ENCODE results near the gene GLYR1. TPM values are rescaled to one million over a fixed set of nuclear protein-coding genes. Genes with fewer than 3 reads are reported as not detected.

Gene GLYR1
- total and polyA plus RNA-seq, 7 experiments from 2014 or later, result 32.0 to 122 (median 107) TPM

GRCh38 chr16:4766875-4767628 lies 80.0 kb downstream of the GLYR1 start, which contains the start of gene ZNF500:
Gene ZNF500 (minus strand): TSS chr16:4767162. CDS start chr16:4765978, 1,184 bp downstream.
- peak within 1 kb of the TSS; percentile 82 for H3K4me3 ChIP-seq (ENCODE audit: low read length)
- peak; percentile 90 to 98 (median 92) for DNase-seq
- intact Hi-C loops (cut with micrococcal nuclease), result loop anchor here (1.0 to 10.0 kb wide), 9 partner anchors 33 to 352 kb away; partner anchors contain the start of genes MGRN1 (in 2 of the 2), ANKS3 (in 1 of the 2), CDIP1 (in 1 of the 2) and CORO7 (in 1 of the 2)
- ATAC-seq, result peak; percentile 99
- Mint-ChIP-seq H3K36me3 (peaks cover 0 to 4% (median 0%) of the 10 kb centered on the region in 5 donors), H3K4me3 (peak within 1 kb of the TSS; percentile 90 to 94 (median 92)), H3K4me1 (peaks cover 24 to 49% (median 34%) of the 10 kb centered on the region in 7 donors), H3K27me3 (no peaks in the 10 kb centered on the region), H3K27ac (peak within 1 kb of the TSS; percentile 86 to 96 (median 92)), H3K9me3 (no peaks in the 10 kb centered on the region)
- H3K27ac ChIP-seq (ENCODE audit: low read depth, low read length), result peak within 1 kb of the TSS; percentile 84
- peaks cover 17 to 19% of the 10 kb centered on the region in 2 donors for H3K4me1 ChIP-seq (ENCODE audit: control insufficient read depth in 2 of 2, insufficient read depth in 2 of 2, low read length in 2 of 2)
- no peaks in the 10 kb centered on the region for H3K9me3 ChIP-seq (ENCODE audit: control insufficient read depth in 2 of 3, low read length in 3 of 3)
- no peaks in the 10 kb centered on the region for H3K27me3 ChIP-seq (ENCODE audit: control insufficient read depth in 2 of 2, insufficient read depth in 2 of 2, low read length in 2 of 2)
- ChIA-PET POLR2A (interaction anchor here (0.5 to 4.0 kb wide), 7 partner anchors 9 to 151 kb away, joined by 3 to 41 read pairs (median 16); partner anchors contain the start of genes ANKS3, DNAAF8, ROGDI and UBALD1), CTCF (interaction anchor here (1.8 kb wide), 1 partner anchor 33 kb away, joined by 8 read pairs; the partner anchor contains the start of genes ANKS3 and DNAAF8)
- peaks cover 0 to 36% (median 10%) of the 10 kb centered on the region in 3 experiments for H3K36me3 ChIP-seq (ENCODE audit: control insufficient read depth in 2 of 3, insufficient read depth in 3 of 3, low read length in 3 of 3)

- peaks cover 0 to 45% (median 12%) of the 10 kb centered on the region in 3 experiments for H3K36me3 ChIP-seq (ENCODE audit: control insufficient read depth in 2 of 3, insufficient read depth in 3 of 3, low read length in 3 of 3)
- DNase-seq (no peak), ATAC-seq (no peak)
- no peaks in the 10 kb centered on the region for H3K9me3 ChIP-seq (ENCODE audit: control insufficient read depth in 2 of 3, low read length in 3 of 3)
- ChIA-PET CTCF (interaction anchor here (1.8 kb wide), 1 partner anchor 31 kb away, joined by 8 read pairs; the partner anchor contains the start of genes ANKS3 and DNAAF8), POLR2A (interaction anchor here (1.0 to 4.0 kb wide), 5 partner anchors 8 to 150 kb away, joined by 4 to 41 read pairs (median 16); partner anchors contain the start of genes ANKS3, DNAAF8, ROGDI and UBALD1)
- peaks cover 0 to 5% (median 0%) of the 10 kb centered on the region in 5 donors for H3K36me3 Mint-ChIP-seq
- H3K27me3 ChIP-seq (ENCODE audit: control insufficient read depth in 2 of 2, insufficient read depth in 2 of 2, low read length in 2 of 2), result no peaks in the 10 kb centered on the region
- no peaks in the 10 kb centered on the region for H3K27me3 Mint-ChIP-seq
- peak overlapping the region; percentile 83 to 93 (median 90) for H3K4me3 Mint-ChIP-seq
- H3K4me1 Mint-ChIP-seq, result peaks cover 24 to 53% (median 34%) of the 10 kb centered on the region in 7 donors
- no peaks in the 10 kb centered on the region for H3K9me3 Mint-ChIP-seq
- peak overlapping the region; percentile 49 to 95 (median 90) for H3K27ac Mint-ChIP-seq
- peak overlapping the region; percentile 82 for H3K4me3 ChIP-seq (ENCODE audit: low read length)
- peaks cover 17 to 19% of the 10 kb centered on the region in 2 donors for H3K4me1 ChIP-seq (ENCODE audit: control insufficient read depth in 2 of 2, insufficient read depth in 2 of 2, low read length in 2 of 2)
- intact Hi-C loops (cut with micrococcal nuclease), result loop anchor here (2.0 to 10.0 kb wide), 3 partner anchors 73 to 351 kb away; partner anchors contain the start of genes CORO7 (in 1 of the 2) and NUDT16L1 (in 1 of the 2)
- H3K27ac ChIP-seq (ENCODE audit: low read depth, low read length), result peak overlapping the region; percentile 84
Measured at GRCh38 chr16:4765511-4766474, 81.3 kb downstream of the GLYR1 start.

GRCh38 chr16:4763791-4764190 lies 83.3 kb downstream of the GLYR1 start:
- no peaks in the 10 kb centered on the region for H3K27me3 Mint-ChIP-seq
- peaks cover 0 to 18% (median 9%) of the 10 kb centered on the region in 5 donors for H3K36me3 Mint-ChIP-seq
- no peaks in the 10 kb centered on the region for H3K27me3 ChIP-seq (ENCODE audit: control insufficient read depth in 2 of 2, insufficient read depth in 2 of 2, low read length in 2 of 2)
- H3K4me1 Mint-ChIP-seq, result peaks cover 22 to 43% (median 30%) of the 10 kb centered on the region in 7 donors
- CTCF ChIA-PET, result no interaction called here
- peak overlapping the region in 3 of 9 donors; percentile 8 to 38 (median 12) for H3K27ac Mint-ChIP-seq
- POLR2A ChIA-PET, result no interaction called here
- H3K36me3 ChIP-seq (ENCODE audit: control insufficient read depth in 2 of 3, insufficient read depth in 3 of 3, low read length in 3 of 3), result peaks cover 0 to 65% (median 24%) of the 10 kb centered on the region in 3 experiments
- H3K9me3 Mint-ChIP-seq, result no peaks in the 10 kb centered on the region
- no peak for DNase-seq
- no peaks in the 10 kb centered on the region for H3K9me3 ChIP-seq (ENCODE audit: control insufficient read depth in 2 of 3, low read length in 3 of 3)
- intact Hi-C loops (cut with micrococcal nuclease), result loop anchor here in 1 of 2 donors (10.0 kb wide), 1 partner anchor 349 kb away; the partner anchor contains the start of gene CORO7
- no peak overlapping the region for H3K27ac ChIP-seq (ENCODE audit: low read depth, low read length)
- H3K4me3 ChIP-seq (ENCODE audit: low read length), result no peak overlapping the region
- H3K4me1 ChIP-seq (ENCODE audit: control insufficient read depth in 2 of 2, insufficient read depth in 2 of 2, low read length in 2 of 2), result peaks cover 17 to 19% of the 10 kb centered on the region in 2 donors
- no peak for ATAC-seq
- peak overlapping the region in 3 of 10 donors; percentile 25 to 53 (median 35) for H3K4me3 Mint-ChIP-seq

- Mint-ChIP-seq H3K4me1 (peaks cover 9 to 29% (median 17%) of the 10 kb centered on the region in 7 donors), H3K27me3 (no peaks in the 10 kb centered on the region), H3K27ac (peak overlapping the region in 1 of 9 donors; percentile 14), H3K36me3 (peaks cover 0 to 24% (median 9%) of the 10 kb centered on the region in 5 donors), H3K4me3 (no peak overlapping the region), H3K9me3 (no peaks in the 10 kb centered on the region)
- intact Hi-C loops (cut with micrococcal nuclease), result loop anchor here in 1 of 2 donors (10.0 kb wide), 1 partner anchor 347 kb away; the partner anchor contains the start of gene CORO7
- ChIA-PET POLR2A (no interaction called here), CTCF (no interaction called here)
- Histone ChIP-seq H3K4me3 (ENCODE audit: low read length) (no peak overlapping the region), H3K27ac (ENCODE audit: low read depth, low read length) (no peak overlapping the region), H3K4me1 (ENCODE audit: control insufficient read depth in 2 of 2, insufficient read depth in 2 of 2, low read length in 2 of 2) (peaks cover 10 to 12% of the 10 kb centered on the region in 2 donors), H3K27me3 (ENCODE audit: control insufficient read depth in 2 of 2, insufficient read depth in 2 of 2, low read length in 2 of 2) (no peaks in the 10 kb centered on the region), H3K9me3 (ENCODE audit: control insufficient read depth in 2 of 3, low read length in 3 of 3) (no peaks in the 10 kb centered on the region), H3K36me3 (ENCODE audit: control insufficient read depth in 2 of 3, insufficient read depth in 3 of 3, low read length in 3 of 3) (peaks cover 0 to 78% (median 24%) of the 10 kb centered on the region in 3 experiments)
- no peak for DNase-seq
- no peak for ATAC-seq
Measured at GRCh38 chr16:4762205-4762604, 84.9 kb downstream of the GLYR1 start.

GRCh38 chr16:4760221-4760910 lies 86.7 kb downstream of the GLYR1 start:
- DNase-seq (no peak), ATAC-seq (no peak)
- Mint-ChIP-seq H3K27me3 (no peaks in the 10 kb centered on the region), H3K27ac (peak overlapping the region in 1 of 9 donors; percentile 81), H3K4me1 (peaks cover 0 to 16% (median 9%) of the 10 kb centered on the region in 7 donors), H3K36me3 (peaks cover 4 to 35% (median 16%) of the 10 kb centered on the region in 5 donors), H3K4me3 (no peak overlapping the region), H3K9me3 (peaks cover 0 to 5% (median 0%) of the 10 kb centered on the region in 11 donors)
- no peaks in the 10 kb centered on the region for H3K27me3 ChIP-seq (ENCODE audit: control insufficient read depth in 2 of 2, insufficient read depth in 2 of 2, low read length in 2 of 2)
- no peaks in the 10 kb centered on the region for H3K9me3 ChIP-seq (ENCODE audit: control insufficient read depth in 2 of 3, low read length in 3 of 3)
- no peak overlapping the region for H3K4me3 ChIP-seq (ENCODE audit: low read length)
- H3K27ac ChIP-seq (ENCODE audit: low read depth, low read length), result no peak overlapping the region
- ChIA-PET POLR2A (interaction anchor here (0.6 kb wide), 1 partner anchor 40 kb away, joined by 4 read pairs; no protein-coding TSS in a partner anchor), CTCF (no interaction called here)
- peaks cover 0 to under 1% of the 10 kb centered on the region in 2 donors for H3K4me1 ChIP-seq (ENCODE audit: control insufficient read depth in 2 of 2, insufficient read depth in 2 of 2, low read length in 2 of 2)
- peaks cover 0 to 84% (median 24%) of the 10 kb centered on the region in 3 experiments for H3K36me3 ChIP-seq (ENCODE audit: control insufficient read depth in 2 of 3, insufficient read depth in 3 of 3, low read length in 3 of 3)
- intact Hi-C loops (cut with micrococcal nuclease), result loop anchor here in 1 of 2 donors (10.0 kb wide), 1 partner anchor 346 kb away; the partner anchor contains the start of gene CORO7

All from naive thymus-derived CD4-positive, alpha-beta T cell (primary cell).